H1 (cell line): ENCODE data around the gene OTUD5.

Source experiments
- GABPA ChIP-seq: IDR thresholded peaks from 2 replicates; pipeline ENCODE4 v1.6.1; 2011; ENCODE audit warnings: mild to moderate bottlenecking, low read length, moderate library complexity, borderline replicate concordance; ENCODE audit not compliant: insufficient read depth
- JUND ChIP-seq: IDR thresholded peaks from 2 replicates; pipeline ENCODE4 v1.6.1; 2011; ENCODE audit warnings: mild to moderate bottlenecking, improper control_type of control experiment, low read length
- MAFK ChIP-seq: IDR thresholded peaks from 2 replicates; pipeline ENCODE4 v1.6.1; 2012; ENCODE audit warnings: low read depth, mild to moderate bottlenecking, improper control_type of control experiment, low read length
- PHF8 ChIP-seq: fragments of 200-600 bp; sonication (generic); conservative IDR thresholded peaks from 2 replicates; pipeline ENCODE4 v1.7.1; 2012; ENCODE audit warnings: low read depth, mild to moderate bottlenecking, inconsistent platforms, low read length, moderate library complexity
- POLR2AphosphoS5 ChIP-seq: IDR thresholded peaks from 2 replicates; pipeline ENCODE4 v1.6.1; 2011; ENCODE audit warnings: low read depth, low read length
- RFX5 ChIP-seq: IDR thresholded peaks from 2 replicates; pipeline ENCODE4 v1.6.1; 2011; ENCODE audit warnings: low read depth, low read length, improper control_type of control experiment, borderline replicate concordance
- TF ChIP-seq, protein P1 (sequence below): fragments of 300-600 bp; sonication (generic); IDR thresholded peaks from 2 replicates; pipeline ENCODE4 v1.7.1; 2012; ENCODE audit warnings: low read length, moderate library complexity, mild to moderate bottlenecking, inconsistent platforms; ENCODE audit not compliant: insufficient replicate concordance

DNA sequence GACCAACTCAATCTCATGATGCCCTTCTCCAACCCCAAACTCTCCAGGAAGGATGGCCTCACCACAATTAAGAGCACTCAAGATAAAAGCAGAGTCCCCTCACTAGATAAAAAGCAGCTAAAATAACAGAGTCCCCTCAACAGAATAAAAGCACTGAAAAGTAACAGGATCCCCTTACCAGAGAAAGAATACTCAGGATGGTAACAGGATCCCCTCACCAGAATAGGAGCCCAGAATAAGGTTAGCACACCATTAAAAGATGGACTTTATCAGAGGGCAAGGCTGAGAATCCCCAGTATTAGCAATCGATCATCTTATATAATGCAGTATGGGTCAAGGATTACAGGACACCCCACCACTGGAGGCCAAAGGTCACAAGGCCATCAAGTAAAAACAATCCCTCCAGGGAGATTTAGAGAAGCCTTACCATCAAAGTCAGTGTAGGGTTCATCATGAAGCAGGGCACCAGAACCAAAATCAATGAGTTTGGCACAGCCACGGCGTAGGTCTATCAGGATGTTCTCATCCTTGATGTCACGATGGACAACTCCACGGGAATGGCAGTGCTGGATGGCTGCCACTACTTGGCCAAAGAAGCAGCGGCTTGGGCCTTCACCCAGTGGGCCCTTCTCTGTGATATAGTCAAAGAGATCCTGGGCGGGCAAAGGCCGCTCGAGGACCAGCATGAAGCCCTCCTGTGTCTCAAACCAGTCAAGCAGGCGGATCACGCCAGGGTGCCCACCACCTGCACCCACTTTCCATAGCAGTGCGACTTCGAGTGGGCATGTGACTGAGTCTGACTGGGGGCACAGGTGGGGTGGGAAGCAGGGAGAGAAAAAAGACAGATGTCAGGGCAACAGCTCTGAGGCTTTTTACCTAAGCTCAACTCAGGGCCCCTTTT, 42.6 kb downstream of the OTUD5 start:
- no peak for TF ChIP-seq MAFK
- TF ChIP-seq, protein P1, sequence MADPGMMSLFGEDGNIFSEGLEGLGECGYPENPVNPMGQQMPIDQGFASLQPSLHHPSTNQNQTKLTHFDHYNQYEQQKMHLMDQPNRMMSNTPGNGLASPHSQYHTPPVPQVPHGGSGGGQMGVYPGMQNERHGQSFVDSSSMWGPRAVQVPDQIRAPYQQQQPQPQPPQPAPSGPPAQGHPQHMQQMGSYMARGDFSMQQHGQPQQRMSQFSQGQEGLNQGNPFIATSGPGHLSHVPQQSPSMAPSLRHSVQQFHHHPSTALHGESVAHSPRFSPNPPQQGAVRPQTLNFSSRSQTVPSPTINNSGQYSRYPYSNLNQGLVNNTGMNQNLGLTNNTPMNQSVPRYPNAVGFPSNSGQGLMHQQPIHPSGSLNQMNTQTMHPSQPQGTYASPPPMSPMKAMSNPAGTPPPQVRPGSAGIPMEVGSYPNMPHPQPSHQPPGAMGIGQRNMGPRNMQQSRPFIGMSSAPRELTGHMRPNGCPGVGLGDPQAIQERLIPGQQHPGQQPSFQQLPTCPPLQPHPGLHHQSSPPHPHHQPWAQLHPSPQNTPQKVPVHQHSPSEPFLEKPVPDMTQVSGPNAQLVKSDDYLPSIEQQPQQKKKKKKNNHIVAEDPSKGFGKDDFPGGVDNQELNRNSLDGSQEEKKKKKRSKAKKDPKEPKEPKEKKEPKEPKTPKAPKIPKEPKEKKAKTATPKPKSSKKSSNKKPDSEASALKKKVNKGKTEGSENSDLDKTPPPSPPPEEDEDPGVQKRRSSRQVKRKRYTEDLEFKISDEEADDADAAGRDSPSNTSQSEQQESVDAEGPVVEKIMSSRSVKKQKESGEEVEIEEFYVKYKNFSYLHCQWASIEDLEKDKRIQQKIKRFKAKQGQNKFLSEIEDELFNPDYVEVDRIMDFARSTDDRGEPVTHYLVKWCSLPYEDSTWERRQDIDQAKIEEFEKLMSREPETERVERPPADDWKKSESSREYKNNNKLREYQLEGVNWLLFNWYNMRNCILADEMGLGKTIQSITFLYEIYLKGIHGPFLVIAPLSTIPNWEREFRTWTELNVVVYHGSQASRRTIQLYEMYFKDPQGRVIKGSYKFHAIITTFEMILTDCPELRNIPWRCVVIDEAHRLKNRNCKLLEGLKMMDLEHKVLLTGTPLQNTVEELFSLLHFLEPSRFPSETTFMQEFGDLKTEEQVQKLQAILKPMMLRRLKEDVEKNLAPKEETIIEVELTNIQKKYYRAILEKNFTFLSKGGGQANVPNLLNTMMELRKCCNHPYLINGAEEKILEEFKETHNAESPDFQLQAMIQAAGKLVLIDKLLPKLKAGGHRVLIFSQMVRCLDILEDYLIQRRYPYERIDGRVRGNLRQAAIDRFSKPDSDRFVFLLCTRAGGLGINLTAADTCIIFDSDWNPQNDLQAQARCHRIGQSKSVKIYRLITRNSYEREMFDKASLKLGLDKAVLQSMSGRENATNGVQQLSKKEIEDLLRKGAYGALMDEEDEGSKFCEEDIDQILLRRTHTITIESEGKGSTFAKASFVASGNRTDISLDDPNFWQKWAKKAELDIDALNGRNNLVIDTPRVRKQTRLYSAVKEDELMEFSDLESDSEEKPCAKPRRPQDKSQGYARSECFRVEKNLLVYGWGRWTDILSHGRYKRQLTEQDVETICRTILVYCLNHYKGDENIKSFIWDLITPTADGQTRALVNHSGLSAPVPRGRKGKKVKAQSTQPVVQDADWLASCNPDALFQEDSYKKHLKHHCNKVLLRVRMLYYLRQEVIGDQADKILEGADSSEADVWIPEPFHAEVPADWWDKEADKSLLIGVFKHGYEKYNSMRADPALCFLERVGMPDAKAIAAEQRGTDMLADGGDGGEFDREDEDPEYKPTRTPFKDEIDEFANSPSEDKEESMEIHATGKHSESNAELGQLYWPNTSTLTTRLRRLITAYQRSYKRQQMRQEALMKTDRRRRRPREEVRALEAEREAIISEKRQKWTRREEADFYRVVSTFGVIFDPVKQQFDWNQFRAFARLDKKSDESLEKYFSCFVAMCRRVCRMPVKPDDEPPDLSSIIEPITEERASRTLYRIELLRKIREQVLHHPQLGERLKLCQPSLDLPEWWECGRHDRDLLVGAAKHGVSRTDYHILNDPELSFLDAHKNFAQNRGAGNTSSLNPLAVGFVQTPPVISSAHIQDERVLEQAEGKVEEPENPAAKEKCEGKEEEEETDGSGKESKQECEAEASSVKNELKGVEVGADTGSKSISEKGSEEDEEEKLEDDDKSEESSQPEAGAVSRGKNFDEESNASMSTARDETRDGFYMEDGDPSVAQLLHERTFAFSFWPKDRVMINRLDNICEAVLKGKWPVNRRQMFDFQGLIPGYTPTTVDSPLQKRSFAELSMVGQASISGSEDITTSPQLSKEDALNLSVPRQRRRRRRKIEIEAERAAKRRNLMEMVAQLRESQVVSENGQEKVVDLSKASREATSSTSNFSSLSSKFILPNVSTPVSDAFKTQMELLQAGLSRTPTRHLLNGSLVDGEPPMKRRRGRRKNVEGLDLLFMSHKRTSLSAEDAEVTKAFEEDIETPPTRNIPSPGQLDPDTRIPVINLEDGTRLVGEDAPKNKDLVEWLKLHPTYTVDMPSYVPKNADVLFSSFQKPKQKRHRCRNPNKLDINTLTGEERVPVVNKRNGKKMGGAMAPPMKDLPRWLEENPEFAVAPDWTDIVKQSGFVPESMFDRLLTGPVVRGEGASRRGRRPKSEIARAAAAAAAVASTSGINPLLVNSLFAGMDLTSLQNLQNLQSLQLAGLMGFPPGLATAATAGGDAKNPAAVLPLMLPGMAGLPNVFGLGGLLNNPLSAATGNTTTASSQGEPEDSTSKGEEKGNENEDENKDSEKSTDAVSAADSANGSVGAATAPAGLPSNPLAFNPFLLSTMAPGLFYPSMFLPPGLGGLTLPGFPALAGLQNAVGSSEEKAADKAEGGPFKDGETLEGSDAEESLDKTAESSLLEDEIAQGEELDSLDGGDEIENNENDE: no peak
- TF ChIP-seq JUND: no peak
- TF ChIP-seq GABPA: no peak
- no peak; the same call in 1 of the 2 replicates for TF ChIP-seq POLR2AphosphoS5
- TF ChIP-seq PHF8: no peak
- TF ChIP-seq RFX5: no peak
